IPS-18c (cell line): ENCODE results near the gene GNGT1.

Source experiments
- H3K4me3 ChIP-seq: 2 replicates; pipeline ENCODE4 v1.7.0; 2013; ENCODE audit warnings: low read depth, mild to moderate bottlenecking, low read length, moderate library complexity; ENCODE audit not compliant: insufficient read depth
- H3K9me3 ChIP-seq: one replicate; pipeline ENCODE4 v1.6.1; 2013; ENCODE audit warnings: mild to moderate bottlenecking, low read length, moderate library complexity; ENCODE audit not compliant: control insufficient read depth, insufficient read depth

Gene GNGT1

GRCh38 chr7:93906267-93906666 is at the start of gene GNGT1:
Gene GNGT1, plus strand, starts transcription at chr7:93906567. Its CDS starts 180 bp downstream, at chr7:93906747.
- Histone ChIP-seq H3K9me3 (no peaks in the 10 kb centered on the region), H3K4me3 (no peak within 1 kb of the TSS)

- no peak overlapping the region for H3K4me3 ChIP-seq
Measured at GRCh38 chr7:93858857-93859256, 47.5 kb upstream of the GNGT1 start.

GRCh38 chr7:93860261-93860660 is 46.1 kb upstream of the GNGT1 start:
- Histone ChIP-seq H3K4me3 (no peak overlapping the region), H3K9me3 (no peaks in the 10 kb centered on the region)

More at GRCh38 chr7:93858857-93859256, 47.5 kb upstream of the GNGT1 start:
- H3K9me3 ChIP-seq: no peaks in the 10 kb centered on the region

GRCh38 chr7:93861325-93861949 is 44.9 kb upstream of the GNGT1 start:
- Histone ChIP-seq H3K9me3 (no peaks in the 10 kb centered on the region), H3K4me3 (no peak overlapping the region)

- H3K4me3 ChIP-seq: no peak overlapping the region
- H3K9me3 ChIP-seq: no peaks in the 10 kb centered on the region
Measured at GRCh38 chr7:93862651-93863050, 43.7 kb upstream of the GNGT1 start.

- H3K4me3 ChIP-seq: no peak overlapping the region
- no peaks in the 10 kb centered on the region for H3K9me3 ChIP-seq
Measured at GRCh38 chr7:93866886-93867285, 39.5 kb upstream of the GNGT1 start.

- Histone ChIP-seq H3K4me3 (peak overlapping the region; percentile 15; the same call in 1 of the 2 replicates), H3K9me3 (peaks cover 2% of the 10 kb centered on the region)
Measured at GRCh38 chr7:93873998-93874574, 32.3 kb upstream of the GNGT1 start.

- Histone ChIP-seq H3K4me3 (no peak overlapping the region), H3K9me3 (peaks cover 2% of the 10 kb centered on the region)
Measured at GRCh38 chr7:93877742-93878141, 28.6 kb upstream of the GNGT1 start.

GRCh38 chr7:93879356-93879755 is 27.0 kb upstream of the GNGT1 start:
- H3K4me3 ChIP-seq: no peak overlapping the region
- no peaks in the 10 kb centered on the region for H3K9me3 ChIP-seq

GRCh38 chr7:93882468-93882867 is 23.9 kb upstream of the GNGT1 start:
- H3K4me3 ChIP-seq: no peak overlapping the region
- H3K9me3 ChIP-seq: no peaks in the 10 kb centered on the region

GRCh38 chr7:93883078-93883916 is 23.1 kb upstream of the GNGT1 start:
- H3K9me3 ChIP-seq: no peaks in the 10 kb centered on the region
- no peak overlapping the region for H3K4me3 ChIP-seq

- Histone ChIP-seq H3K9me3 (no peaks in the 10 kb centered on the region), H3K4me3 (no peak overlapping the region)
Measured at GRCh38 chr7:93883917-93884345, 22.4 kb upstream of the GNGT1 start.

- Histone ChIP-seq H3K4me3 (no peak overlapping the region), H3K9me3 (no peaks in the 10 kb centered on the region)
Measured at GRCh38 chr7:93884541-93884940, 21.8 kb upstream of the GNGT1 start.

- Histone ChIP-seq H3K9me3 (no peaks in the 10 kb centered on the region), H3K4me3 (no peak overlapping the region)
Measured at GRCh38 chr7:93889261-93889660, 17.1 kb upstream of the GNGT1 start.

GRCh38 chr7:93890041-93890463 is 16.3 kb upstream of the GNGT1 start:
- Histone ChIP-seq H3K4me3 (peak overlapping the region; percentile 74), H3K9me3 (no peaks in the 10 kb centered on the region)

GRCh38 chr7:93890464-93891068 is 15.8 kb upstream of the GNGT1 start, which contains the start of gene TFPI2:
Gene TFPI2, minus strand, starts transcription at chr7:93890753. Its CDS starts 75 bp downstream, at chr7:93890678.
- Histone ChIP-seq H3K4me3 (peak within 1 kb of the TSS; percentile 74), H3K9me3 (no peaks in the 10 kb centered on the region)

GRCh38 chr7:93894426-93894825 is 11.9 kb upstream of the GNGT1 start:
- Histone ChIP-seq H3K9me3 (no peaks in the 10 kb centered on the region), H3K4me3 (no peak overlapping the region)
